Naive thymus-derived CD4-positive, alpha-beta T cell (primary cell): ENCODE measurements around the gene BRF1. TPM values are rescaled to one million over a fixed set of nuclear protein-coding genes. Genes with fewer than 3 reads are reported as not detected.

ENCODE experiments used
- ATAC-seq: fragments of 150-1000 bp; cut with Tn5 transposase; 2 replicates; pipeline ENCODE4 v1.10.0; 2021; ENCODE audit warnings: mild to moderate bottlenecking, moderate library complexity
- CTCF ChIA-PET: fragments of 350-600 bp; sonication (Branson Sonifier 250); formaldehyde crosslinking; loops from one replicate; lab custom pipeline; 2021; ENCODE audit warnings: antibody characterized with exemption; lab: Charles Lee
- POLR2A ChIA-PET: fragments of 350-600 bp; sonication (Branson Sonifier 250); formaldehyde crosslinking; loops from one replicate; lab custom pipeline; 2021; ENCODE audit warnings: antibody characterized with exemption, inconsistent platforms; lab: Charles Lee
- DNase-seq, 9 donors: peaks; one replicate each; pipeline versions ENCODE4 v3.0.0 to v3.0.0-alpha.2; 2020 to 2022; ENCODE audit warnings: mixed read lengths in 1 of 9
- H3K27ac ChIP-seq: one replicate; pipeline ENCODE4 v1.7.0; 2013; ENCODE audit warnings: mild to moderate bottlenecking, low read depth, low read length, moderate library complexity
- H3K27me3 ChIP-seq, 2 donors: one replicate each; pipeline ENCODE4 v1.7.0; 2013; ENCODE audit warnings: low read length in 2 of 2, mild to moderate bottlenecking in 2 of 2, moderate library complexity in 2 of 2; ENCODE audit not compliant: control insufficient read depth in 2 of 2, insufficient read depth in 2 of 2
- H3K36me3 ChIP-seq, 3 experiments: 1 replicate in 2 of 3; 2 replicates in 1 of 3; pipeline ENCODE4 v1.7.0; 2013; ENCODE audit warnings: low read length in 3 of 3, mild to moderate bottlenecking in 3 of 3, moderate library complexity in 1 of 3; ENCODE audit not compliant: insufficient read depth in 3 of 3, control insufficient read depth in 2 of 3
- H3K4me1 ChIP-seq, 2 donors: one replicate each; pipeline ENCODE4 v1.7.0; 2013; ENCODE audit warnings: low read length in 2 of 2, mild to moderate bottlenecking in 2 of 2, moderate library complexity in 1 of 2; ENCODE audit not compliant: control insufficient read depth in 2 of 2, insufficient read depth in 2 of 2
- H3K4me3 ChIP-seq: 2 replicates; pipeline ENCODE4 v1.7.0; 2013; ENCODE audit warnings: mild to moderate bottlenecking, low read length
- H3K9me3 ChIP-seq, 3 experiments: 1 replicate in 2 of 3; 2 replicates in 1 of 3; pipeline ENCODE4 v1.7.0; 2013; ENCODE audit warnings: low read length in 3 of 3; ENCODE audit not compliant: control insufficient read depth in 2 of 3
- H3K27ac Mint-ChIP-seq, 9 donors: one replicate each; pipeline ENCODE4 v1.8.0; 2020 to 2022; ENCODE audit warnings: mixed read lengths in 9 of 9, mild to moderate bottlenecking in 8 of 9, moderate library complexity in 5 of 9, inconsistent platforms in 2 of 9
- H3K27me3 Mint-ChIP-seq, 5 donors: one replicate each; pipeline ENCODE4 v1.8.0; 2021 to 2022; ENCODE audit warnings: mixed read lengths in 5 of 5, mild to moderate bottlenecking in 1 of 5
- H3K36me3 Mint-ChIP-seq, 5 donors: one replicate each; pipeline ENCODE4 v1.8.0; 2020 to 2022; ENCODE audit warnings: mixed read lengths in 5 of 5, mild to moderate bottlenecking in 3 of 5, inconsistent platforms in 1 of 5
- H3K4me1 Mint-ChIP-seq, 7 donors: one replicate each; pipeline ENCODE4 v1.8.0; 2020 to 2022; ENCODE audit warnings: mixed read lengths in 7 of 7, mild to moderate bottlenecking in 3 of 7, inconsistent platforms in 1 of 7
- H3K4me3 Mint-ChIP-seq, 10 donors: one replicate each; pipeline ENCODE4 v1.8.0; 2020 to 2022; ENCODE audit warnings: mild to moderate bottlenecking in 10 of 10, mixed read lengths in 10 of 10, moderate library complexity in 6 of 10, inconsistent platforms in 2 of 10
- H3K9me3 Mint-ChIP-seq, 11 donors: one replicate each; pipeline ENCODE4 v1.8.0; 2020 to 2022; ENCODE audit warnings: mixed read lengths in 11 of 11, mild to moderate bottlenecking in 4 of 11, inconsistent platforms in 1 of 11, moderate library complexity in 1 of 11
- intact Hi-C, 2 donors: fragments of 100-400 bp; cut with micrococcal nuclease; formaldehyde crosslinking; loops; one replicate each; pipeline ENCODE4 v1.15.1; 2023
- polyA plus RNA-seq, 2 donors: library from polyadenylated mRNA; unstranded; fragments of 300-500 nt; fragmentation: Illumina TruSeq; gene quantifications; one replicate each; pipeline ENCODE4 v1.2.3, GENCODE V29; 2021
- total RNA-seq, 6 experiments: library from RNA in 5 of 6; stranded (reverse) in 5 of 6; gene quantifications; 1 replicate in 5 of 6; 2 replicates in 1 of 6; pipeline ENCODE4 v1.2.3 and lab custom pipeline; 2021 to 2026

BRF1 gene
- total and polyA plus RNA-seq, 7 experiments from 2014 or later: 7.1 to 75.7 (median 60.2) TPM

- DNase-seq (peak in 3 of 9 donors; percentile 28 to 56 (median 40)), ATAC-seq (peak; percentile 36)
- peak overlapping the region in 2 of 9 donors; percentile 49 for H3K27ac Mint-ChIP-seq
- H3K4me1 Mint-ChIP-seq: peaks cover 9 to 18% (median 14%) of the 10 kb centered on the region in 7 donors
- peak overlapping the region in 8 of 10 donors; percentile 12 to 65 (median 43) for H3K4me3 Mint-ChIP-seq
- Histone ChIP-seq H3K27ac (no peak overlapping the region), H3K36me3 (no peaks in the 10 kb centered on the region), H3K27me3 (peaks cover 6% of the 10 kb centered on the region in 2 donors), H3K4me3 (no peak overlapping the region), H3K9me3 (no peaks in the 10 kb centered on the region), H3K4me1 (peaks cover 0 to 23% of the 10 kb centered on the region in 2 donors)
- H3K9me3 Mint-ChIP-seq: no peaks in the 10 kb centered on the region
- H3K27me3 Mint-ChIP-seq: peaks cover 6 to 31% (median 20%) of the 10 kb centered on the region in 5 donors
- ChIA-PET CTCF (interaction anchor here (1.0 kb wide), 1 partner anchor 150 kb away, joined by 3 read pairs; no protein-coding TSS in a partner anchor), POLR2A (interaction anchor here (1.0 kb wide), 1 partner anchor 99 kb away, joined by 3 read pairs; no protein-coding TSS in a partner anchor)
- no peaks in the 10 kb centered on the region for H3K36me3 Mint-ChIP-seq
- intact Hi-C loops: loop anchor here (2.0 to 5.0 kb wide), 2 partner anchors 109 to 110 kb away; no protein-coding TSS in a partner anchor
These were observed 98.8 kb downstream of the BRF1 start for GRCh38 chr14:105201925-105202513.

- ChIA-PET CTCF (interaction anchor here (1.0 kb wide), 1 partner anchor 151 kb away, joined by 3 read pairs; no protein-coding TSS in a partner anchor), POLR2A (interaction anchor here (1.0 kb wide), 1 partner anchor 100 kb away, joined by 3 read pairs; no protein-coding TSS in a partner anchor)
- DNase-seq: no peak
These were observed 99.5 kb downstream of the BRF1 start for GRCh38 chr14:105201156-105201924.

DNA sequence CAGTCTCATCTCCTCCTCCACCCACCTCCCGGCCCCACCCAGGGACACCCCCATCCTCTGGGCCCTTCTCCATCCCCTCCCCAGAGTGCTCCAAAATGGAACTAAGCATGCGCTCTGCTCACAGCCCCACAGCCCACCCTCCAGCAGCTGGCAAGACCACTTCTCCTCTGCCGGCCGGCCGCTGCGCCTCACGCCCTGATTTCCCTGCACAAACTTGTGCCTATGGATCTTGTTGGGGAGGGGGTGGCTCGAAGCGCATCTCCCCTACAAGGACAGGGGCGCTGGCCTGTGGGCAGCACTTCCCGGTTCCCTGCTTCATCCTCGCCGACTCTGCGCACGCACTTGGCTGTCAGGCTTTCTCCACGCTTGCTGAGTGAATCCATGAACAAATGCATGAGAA lies 100.2 kb downstream of the BRF1 start:
- Mint-ChIP-seq H3K36me3 (no peaks in the 10 kb centered on the region), H3K4me1 (peaks cover 9 to 23% (median 16%) of the 10 kb centered on the region in 7 donors), H3K4me3 (peak overlapping the region in 1 of 10 donors; percentile 11), H3K9me3 (no peaks in the 10 kb centered on the region), H3K27me3 (peaks cover 9 to 35% (median 22%) of the 10 kb centered on the region in 5 donors), H3K27ac (peak overlapping the region in 1 of 9 donors; percentile 52)
- no peaks in the 10 kb centered on the region for H3K9me3 ChIP-seq
- POLR2A ChIA-PET: no interaction called here
- CTCF ChIA-PET: interaction anchor here (0.6 kb wide), 1 partner anchor 162 kb away, joined by 4 read pairs; no protein-coding TSS in a partner anchor
- ATAC-seq (no peak), DNase-seq (no peak)
- H3K4me3 ChIP-seq: no peak overlapping the region
- H3K27ac ChIP-seq: no peak overlapping the region
- H3K36me3 ChIP-seq: no peaks in the 10 kb centered on the region
- intact Hi-C loops: loop anchor here in 1 of 2 donors (5.0 kb wide), 1 partner anchor 108 kb away; no protein-coding TSS in a partner anchor
- peaks cover 2 to 36% of the 10 kb centered on the region in 2 donors for H3K4me1 ChIP-seq
- H3K27me3 ChIP-seq: peaks cover 6% of the 10 kb centered on the region in 2 donors

More at GRCh38 chr14:105201156-105201924, 99.5 kb downstream of the BRF1 start:
- Histone ChIP-seq H3K27ac (no peak overlapping the region), H3K4me3 (no peak overlapping the region), H3K27me3 (peaks cover 6% of the 10 kb centered on the region in 2 donors), H3K36me3 (no peaks in the 10 kb centered on the region), H3K4me1 (peaks cover 0 to 29% of the 10 kb centered on the region in 2 donors), H3K9me3 (no peaks in the 10 kb centered on the region)
- peak; percentile 9 for ATAC-seq
- H3K36me3 Mint-ChIP-seq: no peaks in the 10 kb centered on the region
- peaks cover 6 to 34% (median 20%) of the 10 kb centered on the region in 5 donors for H3K27me3 Mint-ChIP-seq
- intact Hi-C loops: loop anchor here in 1 of 2 donors (5.0 kb wide), 1 partner anchor 109 kb away; no protein-coding TSS in a partner anchor
- peak overlapping the region in 2 of 9 donors; percentile 49 for H3K27ac Mint-ChIP-seq
- H3K4me1 Mint-ChIP-seq: peaks cover 9 to 18% (median 14%) of the 10 kb centered on the region in 7 donors
- H3K4me3 Mint-ChIP-seq: peak overlapping the region in 7 of 10 donors; percentile 12 to 65 (median 45)
- no peaks in the 10 kb centered on the region for H3K9me3 Mint-ChIP-seq

GRCh38 chr14:105200074-105200473 lies 100.7 kb downstream of the BRF1 start:
- DNase-seq (no peak), ATAC-seq (no peak)
- Histone ChIP-seq H3K4me3 (no peak overlapping the region), H3K27ac (no peak overlapping the region), H3K27me3 (peaks cover 6% of the 10 kb centered on the region in 2 donors), H3K9me3 (no peaks in the 10 kb centered on the region), H3K4me1 (peaks cover 4 to 41% of the 10 kb centered on the region in 2 donors), H3K36me3 (no peaks in the 10 kb centered on the region)
- Mint-ChIP-seq H3K27ac (peak overlapping the region in 1 of 9 donors; percentile 13), H3K27me3 (peaks cover 10 to 40% (median 26%) of the 10 kb centered on the region in 5 donors), H3K4me3 (peak overlapping the region in 1 of 10 donors; percentile 11), H3K9me3 (no peaks in the 10 kb centered on the region), H3K36me3 (no peaks in the 10 kb centered on the region), H3K4me1 (peaks cover 13 to 28% (median 18%) of the 10 kb centered on the region in 7 donors)
- POLR2A ChIA-PET: no interaction called here
- CTCF ChIA-PET: interaction anchor here (0.6 kb wide), 1 partner anchor 162 kb away, joined by 4 read pairs; no protein-coding TSS in a partner anchor
- intact Hi-C loops: loop anchor here in 1 of 2 donors (5.0 kb wide), 1 partner anchor 108 kb away; no protein-coding TSS in a partner anchor

DNA sequence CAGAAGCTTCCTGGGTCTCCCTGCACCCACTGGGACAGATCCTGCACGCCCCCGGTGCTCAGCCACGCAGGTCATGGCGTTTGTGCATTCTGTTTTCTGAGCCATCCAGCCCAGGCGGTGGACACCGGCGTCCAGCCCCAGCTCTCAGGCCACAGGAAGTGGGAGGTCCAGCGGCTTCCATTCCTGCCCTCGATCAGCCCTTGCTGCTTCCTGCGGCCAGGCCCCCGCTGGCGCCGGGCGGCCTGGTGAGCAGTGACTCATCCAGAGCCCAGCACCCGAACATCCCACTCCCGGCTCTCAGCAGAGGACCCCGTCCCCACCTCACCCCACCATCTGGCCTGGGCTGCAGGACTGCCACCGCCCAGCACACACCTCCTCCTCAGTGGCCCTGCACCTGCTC lies 101.7 kb downstream of the BRF1 start:
- Mint-ChIP-seq H3K27me3 (peaks cover 16 to 46% (median 31%) of the 10 kb centered on the region in 5 donors), H3K4me1 (peaks cover 19 to 37% (median 25%) of the 10 kb centered on the region in 7 donors), H3K9me3 (no peaks in the 10 kb centered on the region), H3K4me3 (peak overlapping the region in 2 of 10 donors; percentile 42 to 61), H3K27ac (peak overlapping the region in 2 of 9 donors; percentile 42 to 62), H3K36me3 (no peaks in the 10 kb centered on the region)
- Histone ChIP-seq H3K4me3 (no peak overlapping the region), H3K27ac (no peak overlapping the region), H3K9me3 (no peaks in the 10 kb centered on the region), H3K27me3 (peaks cover 6% of the 10 kb centered on the region in 2 donors), H3K36me3 (no peaks in the 10 kb centered on the region), H3K4me1 (peaks cover 4 to 51% of the 10 kb centered on the region in 2 donors)
- CTCF ChIA-PET: no interaction called here
- POLR2A ChIA-PET: no interaction called here
- DNase-seq: no peak
- ATAC-seq: no peak
- intact Hi-C loops: no loop called here

DNA sequence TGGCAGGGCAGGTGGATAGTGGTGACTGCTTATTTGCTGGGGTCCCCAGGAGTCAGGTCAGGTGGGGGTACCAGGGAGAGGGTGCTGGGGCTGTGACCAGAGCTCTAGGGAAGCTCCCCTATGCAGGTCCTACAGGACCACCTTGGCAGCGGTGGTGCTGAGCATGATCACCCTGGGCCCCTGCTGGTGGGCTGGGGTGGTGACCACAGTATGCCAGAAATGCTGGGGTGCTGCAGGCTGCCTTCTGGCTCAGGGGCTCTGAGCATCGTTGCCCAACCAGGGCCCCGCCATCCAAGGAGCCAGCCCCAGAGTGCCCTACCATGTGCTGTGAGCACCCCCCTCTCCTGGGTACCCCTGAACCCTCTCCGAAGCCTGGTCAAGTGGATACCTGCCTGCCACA lies 102.2 kb downstream of the BRF1 start:
- ChIA-PET CTCF (no interaction called here), POLR2A (no interaction called here)
- Mint-ChIP-seq H3K4me1 (peaks cover 23 to 42% (median 29%) of the 10 kb centered on the region in 7 donors), H3K4me3 (peak overlapping the region in 2 of 10 donors; percentile 42 to 61), H3K9me3 (no peaks in the 10 kb centered on the region), H3K27ac (peak overlapping the region in 2 of 9 donors; percentile 70 to 77), H3K27me3 (peaks cover 16 to 50% (median 31%) of the 10 kb centered on the region in 5 donors), H3K36me3 (no peaks in the 10 kb centered on the region)
- intact Hi-C loops: no loop called here
- Histone ChIP-seq H3K4me3 (no peak overlapping the region), H3K27me3 (peaks cover 6% of the 10 kb centered on the region in 2 donors), H3K36me3 (no peaks in the 10 kb centered on the region), H3K9me3 (no peaks in the 10 kb centered on the region), H3K4me1 (peaks cover 4 to 56% of the 10 kb centered on the region in 2 donors), H3K27ac (no peak overlapping the region)
- ATAC-seq (no peak), DNase-seq (no peak)
